ENCODE data around the gene FCRL1. TPM values are rescaled to one million over a fixed set of nuclear protein-coding genes. Genes with fewer than 3 reads are reported as not detected.

FCRL1 gene
- total and polyA plus RNA-seq, 2 donors (not counting 3 experiments of a cell fraction or from before 2014, with no cell fraction given), result not detected

DNA sequence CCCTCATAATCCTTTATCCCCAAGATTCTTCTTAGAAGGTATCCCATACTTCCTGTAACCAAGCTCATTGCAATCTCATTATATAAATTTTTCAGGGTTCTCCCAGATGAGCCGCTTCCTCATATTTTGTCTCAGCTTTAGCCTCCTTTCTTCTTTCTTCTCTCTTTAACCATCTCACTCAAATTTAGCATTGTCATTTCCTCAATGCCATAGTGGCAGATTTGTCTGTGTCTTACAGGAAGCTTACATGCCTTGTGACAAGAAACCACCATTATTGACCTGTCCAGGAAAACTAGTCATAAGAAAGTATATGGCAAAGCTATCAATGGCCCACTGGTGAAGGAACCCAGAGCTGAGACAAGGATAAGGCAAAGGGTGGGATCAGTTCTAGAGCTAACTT, 37.0 kb downstream of the FCRL1 start:
- Histone ChIP-seq H3K79me2 (ENCODE audit: control insufficient read depth, insufficient read depth, low read length) (no peaks in the 10 kb centered on the region), H3K9ac (replicated peaks; ENCODE audit: extremely low read depth, insufficient read depth, low read length) (no peak overlapping the region), H3K4me2 (ENCODE audit: insufficient read depth, low read length) (no peak overlapping the region), H3K4me3 (replicated peaks in 1 of 3; ENCODE audit: insufficient read depth in 1 of 3, low read depth in 1 of 3, low read length in 3 of 3) (no peak overlapping the region), H2AFZ (ENCODE audit: low read depth, low read length) (no peak overlapping the region), H4K20me1 (replicated peaks; ENCODE audit: control insufficient read depth, extremely low read depth, insufficient read depth, low read length) (no peaks in the 10 kb centered on the region), H3K27ac (ENCODE audit: insufficient read depth, low read depth, low read length) (no peak overlapping the region), H3K9me1 (replicated peaks; ENCODE audit: control insufficient read depth, extremely low read depth, insufficient read depth, low read length) (no peaks in the 10 kb centered on the region), H3K9me3 (replicated peaks; ENCODE audit: control insufficient read depth, insufficient read depth, low read length) (no peaks in the 10 kb centered on the region), H3K4me1 (ENCODE audit: control insufficient read depth, extremely low read depth, insufficient read depth, low read length) (no peaks in the 10 kb centered on the region), H3K27me3 (ENCODE audit: control insufficient read depth in 2 of 2, insufficient read depth in 2 of 2, low read length in 2 of 2) (no peaks in the 10 kb centered on the region), H3K36me3 (ENCODE audit: control insufficient read depth in 2 of 2, extremely low read depth in 1 of 2, insufficient read depth in 2 of 2, low read length in 2 of 2) (no peaks in the 10 kb centered on the region)
- no TSS peak for BruUV-seq (replicated peaks)
- CTCF ChIA-PET, result no interaction called here
- intact Hi-C loops (cut with micrococcal nuclease), result no loop called here
- TF ChIP-seq POLR2AphosphoS5 (IDR thresholded peaks at IDR 0.05; ENCODE audit: insufficient read depth, low read depth, low read length), result no peak
- TF ChIP-seq JUN (IDR thresholded peaks at IDR 0.05; ENCODE audit: borderline replicate concordance, insufficient read depth, insufficient read length, low read depth), result no peak
- TF ChIP-seq POLR2A (IDR thresholded peaks at IDR 0.05; ENCODE audit: low read depth, low read length), result no peak
- TF ChIP-seq, protein P1, sequence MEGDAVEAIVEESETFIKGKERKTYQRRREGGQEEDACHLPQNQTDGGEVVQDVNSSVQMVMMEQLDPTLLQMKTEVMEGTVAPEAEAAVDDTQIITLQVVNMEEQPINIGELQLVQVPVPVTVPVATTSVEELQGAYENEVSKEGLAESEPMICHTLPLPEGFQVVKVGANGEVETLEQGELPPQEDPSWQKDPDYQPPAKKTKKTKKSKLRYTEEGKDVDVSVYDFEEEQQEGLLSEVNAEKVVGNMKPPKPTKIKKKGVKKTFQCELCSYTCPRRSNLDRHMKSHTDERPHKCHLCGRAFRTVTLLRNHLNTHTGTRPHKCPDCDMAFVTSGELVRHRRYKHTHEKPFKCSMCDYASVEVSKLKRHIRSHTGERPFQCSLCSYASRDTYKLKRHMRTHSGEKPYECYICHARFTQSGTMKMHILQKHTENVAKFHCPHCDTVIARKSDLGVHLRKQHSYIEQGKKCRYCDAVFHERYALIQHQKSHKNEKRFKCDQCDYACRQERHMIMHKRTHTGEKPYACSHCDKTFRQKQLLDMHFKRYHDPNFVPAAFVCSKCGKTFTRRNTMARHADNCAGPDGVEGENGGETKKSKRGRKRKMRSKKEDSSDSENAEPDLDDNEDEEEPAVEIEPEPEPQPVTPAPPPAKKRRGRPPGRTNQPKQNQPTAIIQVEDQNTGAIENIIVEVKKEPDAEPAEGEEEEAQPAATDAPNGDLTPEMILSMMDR (IDR thresholded peaks at IDR 0.05; ENCODE audit: extremely low read depth in 1 of 2, insufficient read depth in 1 of 2, low read depth in 1 of 2, low read length in 2 of 2), result no peak
- TF ChIP-seq MYC (IDR thresholded peaks at IDR 0.05; ENCODE audit: low read depth, low read length), result no peak
- no peak for TF ChIP-seq FOS (IDR thresholded peaks at IDR 0.05; ENCODE audit: borderline replicate concordance, insufficient read depth, low read length)
- TF ChIP-seq EZH2 (IDR thresholded peaks at IDR 0.05; ENCODE audit: borderline replicate concordance, low read depth, low read length, severe bottlenecking), result no peak
- TF ChIP-seq, protein P2, sequence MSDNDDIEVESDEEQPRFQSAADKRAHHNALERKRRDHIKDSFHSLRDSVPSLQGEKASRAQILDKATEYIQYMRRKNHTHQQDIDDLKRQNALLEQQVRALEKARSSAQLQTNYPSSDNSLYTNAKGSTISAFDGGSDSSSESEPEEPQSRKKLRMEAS (IDR thresholded peaks at IDR 0.05; ENCODE audit: insufficient read depth, insufficient read length), result no peak
- TF ChIP-seq GATA2 (IDR thresholded peaks at IDR 0.05; ENCODE audit: insufficient read depth, insufficient read length, low read depth, low read length), result no peak
- DNase-seq (ENCODE audit: low read depth, low spot score) (no peak), FAIRE-seq (no peak)
- POLR2A ChIA-PET, result no interaction called here
- dilution Hi-C loops (cut with MboI; ENCODE audit: extremely low pct_ligation_motif_present, low sequenced_read_pairs), result no loop called here
